ENCODE measurements around the gene CYP17A1. TPM values are rescaled to one million over a fixed set of nuclear protein-coding genes. Genes with fewer than 3 reads are reported as not detected.

The CYP17A1 gene
- total and polyA plus RNA-seq, 2 experiments from 2014 or later, result not detected

DNA sequence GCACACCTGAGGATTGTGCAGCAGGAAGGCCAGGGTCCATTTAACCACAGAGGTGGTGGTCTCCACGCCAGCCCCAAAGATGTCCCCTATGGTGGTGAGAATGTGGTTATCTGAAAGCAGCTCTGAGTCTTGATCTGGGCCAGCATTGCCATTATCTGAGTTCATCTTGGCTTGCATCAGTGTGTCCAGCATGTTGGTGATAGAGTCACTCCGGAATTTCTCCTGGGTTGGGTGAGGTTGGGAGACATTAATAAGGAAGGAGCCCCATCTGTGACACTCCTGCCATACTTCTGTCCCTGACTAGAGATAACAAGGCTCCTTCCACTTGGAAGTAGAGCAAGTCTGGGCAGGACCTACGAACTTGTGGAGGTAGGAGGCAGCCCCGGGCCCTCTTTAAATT, 4.2 kb downstream of the CYP17A1 start:
- Histone ChIP-seq H3K9me2 (ENCODE audit: insufficient read depth) (no peaks in the 10 kb centered on the region), H3F3A (ENCODE audit: insufficient read depth) (no peaks in the 10 kb centered on the region), H4K20me1 (ENCODE audit: insufficient read depth) (no peaks in the 10 kb centered on the region), H3K4me1 (ENCODE audit: insufficient read depth) (no peaks in the 10 kb centered on the region), H3K9me3 (ENCODE audit: low read depth) (no peaks in the 10 kb centered on the region), H2AFZ (no peak overlapping the region), H3K4me3 (no peak overlapping the region), H3K79me2 (ENCODE audit: insufficient read depth) (no peaks in the 10 kb centered on the region), H3K27me3 (replicated peaks; ENCODE audit: insufficient read depth) (no peaks in the 10 kb centered on the region; the same call in 1 of the 2 replicates), H3K36me3 (ENCODE audit: low read depth) (no peaks in the 10 kb centered on the region), H3K4me2 (ENCODE audit: unreplicated experiment) (no peak overlapping the region), H3K9ac (no peak overlapping the region), H3K27ac (no peak overlapping the region)
- TF ChIP-seq EZH2 (IDR thresholded peaks at IDR 0.05; ENCODE audit: insufficient read depth, poor library complexity, severe bottlenecking) (no peak), EZH2phosphoT487 (IDR thresholded peaks at IDR 0.05; ENCODE audit: insufficient read depth, low read depth) (no peak)
- 86 to 93% methylated on average over 4 of the region's 4 CpGs for WGBS, 2 experiments (ENCODE audit: low coverage in 1 of 2, low lambda C conversion rate in 2 of 2, missing lambda C conversion rate in 2 of 2)
- in situ Hi-C loops (cut with MboI), result loop anchor here (5.0 kb wide), 2 partner anchors 69 to 106 kb away; no protein-coding TSS in a partner anchor
- DNase-seq, result peak; percentile 61

GRCh38 chr10:102832248-102832647, 5.0 kb downstream of the CYP17A1 start:
- Histone ChIP-seq H3K9me2 (ENCODE audit: insufficient read depth) (no peaks in the 10 kb centered on the region), H2AFZ (no peak overlapping the region), H3K36me3 (ENCODE audit: low read depth) (no peaks in the 10 kb centered on the region), H3K4me3 (no peak overlapping the region), H3K4me1 (ENCODE audit: insufficient read depth) (no peaks in the 10 kb centered on the region), H3K27ac (no peak overlapping the region), H4K20me1 (ENCODE audit: insufficient read depth) (no peaks in the 10 kb centered on the region), H3K9ac (no peak overlapping the region), H3K27me3 (replicated peaks; ENCODE audit: insufficient read depth) (no peaks in the 10 kb centered on the region; the same call in 1 of the 2 replicates), H3F3A (ENCODE audit: insufficient read depth) (no peaks in the 10 kb centered on the region), H3K4me2 (ENCODE audit: unreplicated experiment) (no peak overlapping the region), H3K9me3 (ENCODE audit: low read depth) (no peaks in the 10 kb centered on the region), H3K79me2 (ENCODE audit: insufficient read depth) (no peaks in the 10 kb centered on the region)
- TF ChIP-seq EZH2 (IDR thresholded peaks at IDR 0.05; ENCODE audit: insufficient read depth, poor library complexity, severe bottlenecking), result no peak
- TF ChIP-seq EZH2phosphoT487 (IDR thresholded peaks at IDR 0.05; ENCODE audit: insufficient read depth, low read depth), result no peak
- in situ Hi-C loops (cut with MboI), result loop anchor here (5.0 kb wide), 2 partner anchors 70 to 105 kb away; no protein-coding TSS in a partner anchor
- 86 to 92% methylated on average over 14 of the region's 14 CpGs for WGBS, 2 experiments (ENCODE audit: low coverage in 1 of 2, low lambda C conversion rate in 2 of 2, missing lambda C conversion rate in 2 of 2)
- no peak for DNase-seq

- Histone ChIP-seq H3K79me2 (ENCODE audit: insufficient read depth) (no peaks in the 10 kb centered on the region), H3K4me3 (no peak overlapping the region), H3K9ac (no peak overlapping the region), H4K20me1 (ENCODE audit: insufficient read depth) (no peaks in the 10 kb centered on the region), H3F3A (ENCODE audit: insufficient read depth) (no peaks in the 10 kb centered on the region), H2AFZ (no peak overlapping the region), H3K9me2 (ENCODE audit: insufficient read depth) (no peaks in the 10 kb centered on the region), H3K4me2 (ENCODE audit: unreplicated experiment) (no peak overlapping the region), H3K4me1 (ENCODE audit: insufficient read depth) (no peaks in the 10 kb centered on the region), H3K36me3 (ENCODE audit: low read depth) (no peaks in the 10 kb centered on the region), H3K27ac (no peak overlapping the region), H3K27me3 (replicated peaks; ENCODE audit: insufficient read depth) (no peaks in the 10 kb centered on the region), H3K9me3 (ENCODE audit: low read depth) (no peaks in the 10 kb centered on the region)
- WGBS, 2 experiments (ENCODE audit: low coverage in 1 of 2, low lambda C conversion rate in 2 of 2, missing lambda C conversion rate in 2 of 2), result 48 to 56% methylated on average over 16 of the region's 16 CpGs
- in situ Hi-C loops (cut with MboI), result loop anchor here (5.0 kb wide), 2 partner anchors 71 to 104 kb away; no protein-coding TSS in a partner anchor
- TF ChIP-seq EZH2 (IDR thresholded peaks at IDR 0.05; ENCODE audit: insufficient read depth, poor library complexity, severe bottlenecking), result no peak
- no peak for TF ChIP-seq EZH2phosphoT487 (IDR thresholded peaks at IDR 0.05; ENCODE audit: insufficient read depth, low read depth)
- peak; percentile 67 for DNase-seq
Observed at GRCh38 chr10:102831322-102832071, 5.7 kb downstream of the CYP17A1 start.

DNA sequence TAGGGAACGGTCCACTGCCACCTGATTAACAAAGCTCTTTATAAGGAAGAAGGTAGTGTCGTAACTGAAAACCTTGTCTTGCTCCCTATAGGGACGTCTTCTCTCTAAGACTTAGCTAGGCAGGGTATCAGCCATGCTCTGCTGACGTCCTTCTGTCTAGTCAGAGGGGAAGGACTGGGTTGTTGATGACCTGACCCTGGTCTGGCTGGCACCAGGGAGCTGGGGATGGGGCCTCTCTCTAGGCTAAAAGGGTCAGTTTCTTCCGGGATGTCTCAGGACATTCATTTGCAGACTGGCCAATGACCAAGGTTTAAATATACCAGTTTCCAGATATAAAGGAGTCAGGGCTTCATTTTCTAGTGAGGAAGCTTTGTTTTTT, 9.6 kb downstream of the CYP17A1 start:
- Histone ChIP-seq H3K27me3 (replicated peaks; ENCODE audit: insufficient read depth) (no peaks in the 10 kb centered on the region), H3K4me3 (no peak overlapping the region), H2AFZ (no peak overlapping the region), H3K27ac (no peak overlapping the region), H4K20me1 (ENCODE audit: insufficient read depth) (no peaks in the 10 kb centered on the region), H3K4me2 (ENCODE audit: unreplicated experiment) (no peak overlapping the region), H3K9me3 (ENCODE audit: low read depth) (no peaks in the 10 kb centered on the region), H3K79me2 (ENCODE audit: insufficient read depth) (no peaks in the 10 kb centered on the region), H3F3A (ENCODE audit: insufficient read depth) (no peaks in the 10 kb centered on the region), H3K36me3 (ENCODE audit: low read depth) (no peaks in the 10 kb centered on the region), H3K9me2 (ENCODE audit: insufficient read depth) (no peaks in the 10 kb centered on the region), H3K9ac (no peak overlapping the region), H3K4me1 (ENCODE audit: insufficient read depth) (no peaks in the 10 kb centered on the region)
- 80 to 84% methylated on average over 5 of the region's 5 CpGs for WGBS, 2 experiments (ENCODE audit: low coverage in 1 of 2, low lambda C conversion rate in 2 of 2, missing lambda C conversion rate in 2 of 2)
- TF ChIP-seq EZH2 (IDR thresholded peaks at IDR 0.05; ENCODE audit: insufficient read depth, poor library complexity, severe bottlenecking), result no peak
- no peak for TF ChIP-seq EZH2phosphoT487 (IDR thresholded peaks at IDR 0.05; ENCODE audit: insufficient read depth, low read depth)
- no peak for DNase-seq
- in situ Hi-C loops (cut with MboI), result no loop called here
